ENCODE results near the gene CDH20.

CDH20 gene

GRCh38 chr18:61531182-61531581 is 198.0 kb downstream of the CDH20 start:
- no peak for DNase-seq (ENCODE audit: low read depth)

GRCh38 chr18:61531891-61532290 is 198.7 kb downstream of the CDH20 start:
- no peak for DNase-seq (ENCODE audit: low read depth)

DNA sequence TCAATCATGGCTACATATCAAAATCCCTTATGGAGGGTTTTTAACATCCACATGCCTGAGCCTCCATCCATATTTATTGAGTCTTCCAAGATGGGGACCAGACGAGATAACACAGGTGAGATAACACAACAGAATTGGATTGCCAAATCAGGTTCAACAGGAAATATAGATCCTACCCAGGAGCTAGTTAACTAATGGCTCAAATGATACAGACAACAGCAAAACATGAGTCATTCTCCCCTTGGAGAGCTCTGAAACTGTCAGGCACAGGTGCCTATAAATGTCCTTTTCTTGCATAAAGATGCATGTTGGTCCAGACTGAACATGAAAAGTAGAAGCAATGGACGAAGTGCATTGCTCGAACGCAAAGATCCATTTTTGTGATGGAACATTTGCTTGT is 202.2 kb downstream of the CDH20 start:
- DNase-seq (ENCODE audit: low read depth): no peak

- no peak for DNase-seq (ENCODE audit: low read depth)
Observed at GRCh38 chr18:61541673-61542072, 208.4 kb downstream of the CDH20 start.

DNA sequence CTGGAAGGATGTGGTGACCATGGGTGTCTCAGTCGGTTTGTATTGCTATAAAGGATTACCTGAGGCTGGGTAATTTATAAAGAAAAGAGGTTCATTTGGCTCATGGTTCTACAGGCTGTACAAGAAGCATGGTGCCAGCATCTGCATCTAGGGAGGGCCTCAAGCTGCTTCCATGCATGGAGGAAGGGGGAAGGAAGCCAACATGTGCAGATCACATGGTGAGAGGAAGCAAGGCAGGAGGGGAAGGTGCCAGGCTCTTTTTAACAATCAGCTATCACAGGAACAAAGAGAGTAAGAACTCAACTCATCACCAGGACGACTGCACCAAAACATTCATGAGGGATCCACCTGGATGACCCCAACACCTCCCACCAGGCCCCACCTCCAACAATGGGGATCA is 209.4 kb downstream of the CDH20 start:
- no peak for DNase-seq (ENCODE audit: low read depth)

- no peak for DNase-seq (ENCODE audit: low read depth)
Observed at GRCh38 chr18:61543518-61543917, 210.3 kb downstream of the CDH20 start.

DNA sequence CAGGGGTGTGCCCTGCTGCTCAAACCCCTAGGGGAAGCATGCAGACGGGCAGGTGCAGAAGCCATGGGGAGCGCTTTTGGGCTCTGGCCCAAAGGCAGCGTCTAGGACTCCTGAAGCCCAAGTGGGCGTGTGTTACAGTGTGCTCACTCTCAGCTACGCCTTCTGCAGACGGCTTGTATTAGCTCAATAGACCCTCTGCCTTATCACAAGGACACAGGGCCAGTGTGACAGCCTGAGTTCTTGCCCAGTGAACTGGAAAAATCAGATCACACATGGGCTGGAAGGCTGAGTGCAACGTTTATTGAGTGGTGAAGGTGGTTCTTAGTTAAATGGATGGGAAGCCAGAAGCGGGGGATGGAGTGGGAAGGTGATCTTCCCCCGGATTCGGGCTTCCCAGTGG is 210.9 kb downstream of the CDH20 start:
- DNase-seq (ENCODE audit: low read depth): no peak

DNA sequence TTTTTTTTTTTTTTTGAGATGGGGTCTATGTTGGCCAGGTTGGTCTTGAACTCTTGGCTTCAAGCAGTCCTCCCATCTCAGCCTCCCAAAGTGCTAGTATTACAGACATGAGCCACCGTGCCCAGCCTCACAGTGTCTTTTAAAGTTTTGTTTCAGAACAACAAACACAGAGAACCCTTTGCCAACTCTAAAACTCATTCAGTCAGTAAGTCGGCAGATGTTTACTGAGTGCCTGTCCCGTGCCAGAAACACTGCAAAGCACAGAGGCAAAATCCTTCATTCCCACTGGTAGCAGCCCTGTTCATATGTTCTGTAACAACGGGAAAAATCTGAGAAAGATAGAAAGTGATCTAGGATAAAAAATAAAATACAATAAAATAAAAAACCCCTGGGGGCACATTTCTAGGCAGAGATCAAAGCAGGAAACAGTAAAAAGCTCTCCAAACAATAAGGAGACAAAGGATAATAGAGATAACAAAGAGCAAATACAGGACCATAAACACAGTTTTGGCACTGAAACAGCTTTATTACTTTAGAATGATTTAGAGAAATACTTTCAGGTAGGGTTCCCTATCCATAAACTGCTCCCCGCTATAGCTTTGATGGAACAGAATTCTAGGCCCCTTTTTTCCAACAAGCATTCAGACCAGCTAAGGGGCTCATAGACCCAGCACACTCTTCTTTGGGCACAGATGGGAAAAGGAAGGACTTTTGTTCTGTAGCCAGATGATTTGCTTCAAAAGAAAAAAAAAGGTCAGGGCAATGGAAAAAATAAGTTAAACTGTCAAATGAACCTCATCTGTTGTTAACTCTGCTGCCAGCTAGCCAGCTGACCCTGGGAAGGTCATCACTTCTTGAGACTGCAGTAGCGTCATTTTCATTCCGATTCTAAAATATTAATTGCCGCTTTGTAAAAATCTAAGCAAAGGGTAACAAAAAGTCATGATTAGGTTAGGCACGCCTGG is 212.3 kb downstream of the CDH20 start:
- DNase-seq (ENCODE audit: low read depth): no peak

DNA sequence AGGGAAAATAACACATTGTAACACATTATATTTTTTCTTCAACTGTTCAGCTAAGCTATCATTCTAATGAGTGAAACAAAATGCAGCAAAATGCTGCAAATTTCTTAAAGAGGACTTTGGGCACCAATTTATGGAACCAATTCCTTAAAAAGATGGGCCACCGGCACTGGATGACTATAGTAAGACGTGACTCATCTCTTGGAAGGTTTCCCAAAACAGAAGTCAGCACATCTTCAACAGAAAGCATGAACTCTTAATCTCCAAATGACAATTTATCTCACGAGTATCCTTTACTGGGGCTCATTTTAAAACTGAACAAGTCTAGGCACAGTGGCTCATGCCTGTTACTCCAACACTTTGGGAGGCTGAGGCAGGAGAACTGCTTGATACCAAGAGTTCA is 213.4 kb downstream of the CDH20 start:
- no peak for DNase-seq (ENCODE audit: low read depth)

DNA sequence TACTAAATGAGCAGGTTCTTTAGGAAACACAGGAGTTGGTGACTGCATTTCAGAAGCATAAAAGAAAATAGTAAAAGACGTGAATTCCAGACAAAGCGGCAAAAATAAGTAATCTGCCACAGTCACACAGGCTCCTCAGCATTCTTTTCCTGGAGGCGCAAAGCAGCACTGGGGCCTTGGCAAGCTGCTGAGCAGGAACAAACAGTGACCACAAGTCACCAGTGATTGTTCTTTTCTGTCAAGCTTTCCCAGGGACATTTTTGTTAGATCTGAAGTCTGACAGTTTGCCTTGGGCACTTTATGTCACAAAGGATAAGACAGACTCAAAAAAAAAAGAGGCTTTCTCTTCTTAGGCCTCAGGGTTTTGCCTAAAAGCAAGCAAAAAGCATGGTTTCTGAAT is 216.2 kb downstream of the CDH20 start:
- DNase-seq (ENCODE audit: low read depth): no peak

DNA sequence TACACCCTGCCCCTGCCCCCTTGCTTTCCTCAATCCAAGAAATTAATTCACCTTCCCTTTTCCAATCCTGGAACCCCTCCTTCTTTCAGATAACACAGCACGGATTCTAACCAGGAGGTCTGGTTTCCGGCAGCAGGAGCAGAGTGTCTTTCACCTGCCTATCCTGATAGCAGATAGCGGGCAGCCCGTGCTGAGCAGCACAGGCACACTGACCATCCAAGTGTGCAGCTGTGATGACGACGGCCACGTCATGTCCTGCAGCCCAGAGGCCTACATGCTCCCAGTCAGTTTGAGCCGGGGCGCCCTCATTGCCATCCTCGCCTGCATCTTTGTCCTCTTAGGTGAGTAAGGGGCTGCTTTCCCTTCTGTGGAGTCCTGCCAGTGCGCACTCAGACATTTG is 216.7 kb downstream of the CDH20 start:
- no peak for DNase-seq (ENCODE audit: low read depth)

DNA sequence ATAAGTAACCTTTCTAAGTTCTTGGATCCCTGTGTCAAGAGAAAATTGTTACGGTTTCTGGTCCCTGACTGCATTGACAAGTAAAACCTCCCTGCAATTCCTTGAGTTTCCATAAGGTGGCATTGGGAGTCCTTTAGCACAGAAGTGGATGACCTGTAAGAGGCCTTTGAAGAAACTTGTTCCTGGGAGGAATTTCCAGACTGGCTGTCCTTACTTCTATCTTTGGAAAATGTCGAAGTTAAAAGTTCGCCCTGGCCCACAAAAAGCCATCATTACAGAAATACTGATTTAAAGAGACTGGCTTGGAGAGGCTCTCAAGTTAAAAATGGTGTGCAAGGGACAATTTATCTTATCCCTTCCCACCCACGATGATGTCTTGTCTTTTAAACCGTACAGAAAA is 218.4 kb downstream of the CDH20 start:
- no peak for DNase-seq (ENCODE audit: low read depth)

DNA sequence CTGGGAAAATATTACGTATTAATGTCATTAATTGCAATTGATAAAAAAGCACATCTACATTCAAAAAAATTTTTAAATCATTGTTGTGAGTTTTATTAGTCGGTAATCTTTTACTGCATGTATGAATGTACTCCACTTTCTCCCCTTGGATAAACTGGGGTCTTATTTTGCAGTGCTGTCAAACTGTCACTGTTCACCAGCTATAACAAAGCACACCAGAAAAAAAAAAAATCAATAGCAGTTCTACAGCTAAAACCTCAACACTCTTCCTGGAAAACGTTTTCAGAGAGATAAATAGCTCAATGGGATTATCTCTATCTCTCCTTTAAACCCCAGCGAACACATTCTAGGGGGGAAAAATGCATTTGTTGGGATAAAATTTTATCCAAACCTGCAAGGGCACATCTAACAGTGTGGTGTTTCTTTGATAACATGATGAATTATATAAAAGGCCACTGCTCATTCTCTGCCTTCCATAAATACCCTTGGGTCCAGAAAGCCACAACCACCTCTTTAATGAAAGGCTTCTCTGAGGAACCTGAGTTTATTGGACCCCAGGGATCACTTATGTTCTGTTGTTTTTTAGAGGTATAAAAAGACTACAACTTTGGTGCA is 219.9 kb downstream of the CDH20 start:
- no peak for DNase-seq (ENCODE audit: low read depth)

- DNase-seq (ENCODE audit: low read depth): no peak
Observed at GRCh38 chr18:61554117-61554776, 221.0 kb downstream of the CDH20 start.

DNA sequence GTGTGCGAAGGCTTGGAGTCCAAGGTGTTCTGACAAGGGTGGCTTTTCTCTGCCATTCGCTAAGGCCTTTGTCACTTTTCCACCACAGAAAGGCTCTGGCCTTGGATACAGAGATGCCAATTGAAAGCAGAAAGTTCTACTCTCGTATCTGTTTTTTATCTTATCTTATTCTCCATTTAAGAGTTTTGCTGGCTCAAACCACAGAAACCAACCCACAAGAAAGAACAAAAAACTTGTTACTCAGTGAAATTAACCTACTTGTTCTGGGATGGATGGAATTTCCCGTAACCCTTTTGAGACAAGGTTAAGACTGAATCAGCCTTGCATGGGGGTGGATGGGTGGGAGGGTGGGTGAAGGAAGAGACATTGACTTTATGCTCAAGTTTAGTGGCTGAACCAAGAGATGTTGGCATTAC is 221.7 kb downstream of the CDH20 start:
- no peak for DNase-seq (ENCODE audit: low read depth)

DNA sequence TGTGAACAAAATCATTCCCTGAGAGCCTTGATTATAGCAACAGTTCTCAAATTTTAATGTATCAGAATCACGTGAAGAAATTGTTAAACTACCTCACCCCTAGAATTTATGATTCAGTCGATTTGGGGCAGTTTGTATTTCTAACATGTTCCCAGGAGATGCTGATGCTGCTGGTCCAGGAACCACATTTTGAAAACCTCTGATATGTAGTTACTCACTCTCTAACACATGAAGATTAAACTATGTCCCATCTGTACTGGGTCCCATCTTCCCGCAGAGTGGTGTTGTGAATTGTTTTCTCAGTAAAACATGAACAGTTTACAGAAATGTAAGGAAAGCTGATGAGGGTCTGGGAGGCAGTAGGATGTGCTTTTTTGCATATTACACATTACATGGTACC is 223.1 kb downstream of the CDH20 start:
- DNase-seq (ENCODE audit: low read depth): no peak

GRCh38 chr18:61556862-61557261 is 223.6 kb downstream of the CDH20 start:
- no peak for DNase-seq (ENCODE audit: low read depth)

DNA sequence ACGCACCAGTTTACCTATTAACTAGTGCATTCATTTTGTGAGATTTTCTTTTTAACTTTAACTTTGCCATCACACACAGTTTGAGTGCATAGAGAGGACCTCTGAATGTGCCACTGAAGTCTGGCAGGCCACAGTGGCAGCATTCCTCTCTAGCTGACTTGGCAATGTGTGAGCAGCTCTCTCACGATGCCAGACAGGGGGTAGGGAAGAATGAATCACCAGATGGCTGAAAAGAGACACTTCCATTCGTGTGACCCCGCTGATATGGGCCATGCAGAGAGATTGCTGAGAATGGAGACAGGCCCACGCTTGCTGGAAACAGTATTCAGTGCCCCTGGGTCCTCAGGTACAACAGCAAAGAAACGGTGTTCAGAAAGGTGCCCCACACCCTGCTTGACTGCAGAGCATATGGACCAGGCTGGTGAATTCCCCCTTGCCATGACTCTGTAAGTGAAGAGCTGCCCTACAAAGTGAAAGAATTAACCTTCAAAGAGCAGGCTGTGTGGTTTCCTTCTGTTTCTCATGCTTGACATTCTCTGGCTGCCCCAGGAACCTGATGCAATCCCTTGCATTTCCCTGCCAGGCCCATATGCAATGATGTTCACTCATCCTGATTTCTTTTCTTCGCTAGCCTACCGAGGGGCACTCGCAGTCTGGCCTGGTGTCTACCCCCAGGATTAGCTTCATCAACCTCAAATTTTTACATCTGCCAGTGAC is 236.1 kb downstream of the CDH20 start:
- no peak for DNase-seq (ENCODE audit: low read depth)

GRCh38 chr18:61570070-61570469 is 236.8 kb downstream of the CDH20 start:
- no peak for DNase-seq (ENCODE audit: low read depth)

DNA sequence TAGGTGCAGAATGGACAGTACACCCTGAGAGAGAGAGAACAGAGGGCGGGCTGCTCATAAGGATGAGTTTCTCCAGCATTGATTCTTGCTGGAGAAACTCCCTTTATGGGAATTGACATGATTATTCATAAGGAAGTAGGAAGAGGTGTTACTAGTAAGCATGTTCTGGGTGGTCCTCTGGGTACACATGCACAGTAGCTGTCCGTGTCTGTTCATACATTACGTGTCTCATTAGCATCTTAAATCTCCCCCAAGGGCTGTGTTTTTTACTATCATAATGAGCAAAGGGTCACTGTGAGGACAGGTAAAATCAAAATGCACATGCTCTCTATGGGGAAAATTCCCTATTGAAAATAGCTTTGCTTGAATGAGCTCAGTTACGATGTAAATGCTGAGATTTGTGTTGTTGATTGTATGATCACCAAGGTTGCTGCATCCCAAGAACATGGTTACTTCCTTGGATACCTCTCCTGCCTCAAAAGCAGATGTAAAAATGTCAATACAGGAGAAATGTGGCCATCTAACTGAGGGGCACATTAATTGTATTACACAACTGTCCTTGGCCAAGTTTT is 238.9 kb downstream of the CDH20 start:
- DNase-seq (ENCODE audit: low read depth): no peak

DNA sequence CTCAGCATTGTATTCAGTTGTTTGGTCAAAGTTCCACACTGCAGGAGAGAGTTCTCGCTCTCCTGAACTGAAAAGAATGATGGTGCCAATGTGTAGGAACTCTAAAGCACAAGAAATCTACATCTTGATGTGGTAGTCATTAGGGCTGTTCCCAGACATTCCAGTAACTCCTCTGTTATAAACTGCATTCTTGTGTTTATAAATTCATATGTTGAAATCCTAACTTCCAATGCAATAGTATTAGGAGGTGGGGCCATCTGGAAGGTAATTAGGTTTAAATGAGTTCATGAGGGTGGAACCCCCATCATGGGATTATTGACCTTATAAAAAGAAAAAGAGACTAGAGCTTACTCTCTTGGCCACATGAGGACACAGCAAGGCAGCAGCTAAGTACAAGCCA is 239.6 kb downstream of the CDH20 start:
- DNase-seq (ENCODE audit: low read depth): no peak

- no peak for DNase-seq (ENCODE audit: low read depth)
Observed at GRCh38 chr18:61574665-61575064, 241.4 kb downstream of the CDH20 start.

Measured in stimulated activated CD8-positive, alpha-beta memory T cell treated with anti-CD3 and anti-CD28 coated beads, Interleukin-12 subunit alpha, Interleukin-12 subunit beta, amount 100 ng/mL, for 4 hours (primary cell).